Stimulated activated naive CD4-positive, alpha-beta T cell (primary cell): ENCODE data around the gene MAP3K3.

Experiments used
- DNase-seq, 6 experiments: peaks; one replicate each; lab custom pipeline; 2025; lab: John Stamatoyannopoulos, UW

The MAP3K3 gene

GRCh38 chr17:63621684-63622573 is at the start of gene MAP3K3:
Gene MAP3K3, plus strand, starts transcription at chr17:63622417. Its CDS starts 343 bp downstream, at chr17:63622760.
- DNase-seq, result peak; percentile 92 to 99 (median 97)

DNA sequence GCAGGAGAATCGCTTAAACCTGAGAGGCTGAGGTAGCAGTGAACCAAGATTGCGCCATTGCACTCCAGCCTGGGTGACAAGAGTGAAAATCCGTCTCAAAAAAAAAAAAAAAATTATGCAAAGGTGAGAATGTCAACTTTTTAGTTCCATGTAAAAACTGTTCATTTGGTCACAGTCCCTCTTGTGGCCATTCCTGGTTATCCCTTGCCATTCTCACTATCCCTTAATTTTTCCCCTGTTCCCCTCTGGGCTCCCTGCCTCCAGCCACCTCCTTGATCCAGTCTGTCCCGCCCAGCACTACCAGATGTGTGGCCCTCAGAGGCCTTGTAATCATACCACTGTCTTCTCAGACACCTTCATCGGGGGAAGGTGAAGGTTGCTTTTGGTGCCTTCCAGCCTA is 48.6 kb upstream of the MAP3K3 start:
- DNase-seq, result no peak

GRCh38 chr17:63578027-63578768 is 44.0 kb upstream of the MAP3K3 start:
- DNase-seq, result no peak

DNA sequence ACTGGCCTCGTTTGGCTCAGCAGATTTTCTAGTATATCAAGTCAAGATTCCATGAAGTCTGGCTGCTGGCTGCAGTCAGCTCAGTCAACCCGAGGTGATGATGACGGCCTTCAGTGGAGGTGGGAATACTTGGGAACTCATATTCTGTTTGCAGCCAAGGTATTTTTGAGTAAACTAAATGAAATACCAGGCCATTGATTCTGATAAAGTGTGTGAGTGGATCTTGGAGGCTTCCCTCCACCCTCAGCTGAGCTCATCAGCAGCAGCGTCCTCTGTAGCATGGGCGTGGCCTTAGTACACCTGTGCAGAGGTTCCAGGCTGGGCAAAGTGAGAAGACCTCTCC is 43.5 kb upstream of the MAP3K3 start:
- DNase-seq, result no peak

DNA sequence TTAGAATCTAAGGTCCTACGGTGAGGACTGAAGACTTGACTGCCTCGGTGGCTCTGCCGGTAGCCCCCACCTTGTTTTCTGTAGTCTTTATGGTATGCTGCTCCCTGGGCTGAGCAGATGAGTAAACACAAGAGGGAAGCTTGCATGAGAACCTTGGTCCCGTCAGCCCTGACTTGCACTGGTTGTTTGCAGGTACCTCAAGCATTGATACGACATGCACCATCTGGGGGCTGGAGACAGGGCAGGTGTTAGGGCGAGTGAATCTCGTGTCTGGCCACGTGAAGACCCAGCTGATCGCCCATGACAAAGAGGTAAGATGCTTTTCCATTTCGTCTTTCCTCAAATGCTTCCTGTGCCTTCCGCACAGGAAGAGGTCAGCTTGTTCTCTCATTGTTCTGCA is 42.6 kb upstream of the MAP3K3 start:
- DNase-seq, result no peak

DNA sequence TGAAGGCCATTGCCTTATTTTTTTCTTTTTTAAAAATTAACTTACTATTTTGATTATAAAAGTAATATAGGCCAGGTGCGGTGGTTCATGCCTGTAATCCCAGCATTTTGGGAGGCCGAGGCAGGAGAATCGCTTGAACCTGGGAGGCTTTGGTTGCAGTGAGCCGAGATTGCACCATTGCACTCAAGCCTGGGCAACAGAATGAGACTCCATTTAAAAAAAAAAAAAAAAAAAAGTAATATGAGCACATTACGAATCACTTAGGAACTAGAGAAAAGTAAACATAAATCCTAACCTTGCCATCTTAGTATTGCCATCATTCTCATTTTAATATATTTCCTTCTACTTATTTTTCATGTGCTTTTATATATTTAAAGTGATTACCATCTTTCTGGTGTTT is 34.4 kb upstream of the MAP3K3 start:
- no peak for DNase-seq

GRCh38 chr17:63588797-63589196 is 33.4 kb upstream of the MAP3K3 start:
- DNase-seq, result no peak

DNA sequence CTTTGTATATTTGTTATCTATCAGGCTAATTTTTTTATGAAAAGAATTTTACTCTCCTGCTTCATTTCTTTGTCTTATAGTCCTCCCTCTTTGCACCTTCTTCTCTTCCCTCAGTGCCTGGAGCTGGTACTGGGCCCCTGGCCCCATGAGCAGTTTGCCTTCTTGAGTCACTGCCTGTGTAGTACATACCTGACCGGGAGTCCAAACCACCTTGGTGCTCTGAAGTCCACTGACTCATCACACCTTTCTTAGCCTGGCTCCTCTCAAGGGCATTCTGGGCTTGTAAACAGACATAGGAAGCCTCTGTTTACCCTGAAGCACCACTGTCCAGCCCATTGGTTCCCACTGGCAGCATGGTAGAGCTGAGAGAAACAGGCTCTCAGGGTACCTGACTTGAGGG is 32.6 kb upstream of the MAP3K3 start:
- no peak for DNase-seq

DNA sequence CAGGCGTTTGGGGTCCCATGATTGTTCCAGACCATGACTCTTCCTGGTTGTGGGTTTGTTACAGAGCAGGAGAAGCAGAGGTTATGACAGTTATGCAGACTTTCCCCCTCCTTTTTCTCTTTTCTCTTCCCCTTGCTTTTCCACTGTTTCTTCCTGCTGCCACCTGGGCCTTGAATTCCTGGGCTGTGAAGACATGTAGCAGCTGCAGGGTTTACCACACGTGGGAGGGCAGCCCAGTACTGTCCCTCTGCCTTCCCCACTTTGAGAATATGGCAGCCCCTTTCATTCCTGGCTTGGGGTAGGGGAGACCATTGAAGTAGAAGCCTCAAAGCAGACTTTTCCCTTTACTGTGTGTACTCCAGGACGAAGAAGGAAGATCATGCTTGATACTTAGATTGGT is 29.4 kb upstream of the MAP3K3 start:
- DNase-seq, result no peak

GRCh38 chr17:63595132-63595531 is 27.1 kb upstream of the MAP3K3 start:
- DNase-seq, result no peak

GRCh38 chr17:63596856-63597586 is 25.2 kb upstream of the MAP3K3 start:
- no peak for DNase-seq

DNA sequence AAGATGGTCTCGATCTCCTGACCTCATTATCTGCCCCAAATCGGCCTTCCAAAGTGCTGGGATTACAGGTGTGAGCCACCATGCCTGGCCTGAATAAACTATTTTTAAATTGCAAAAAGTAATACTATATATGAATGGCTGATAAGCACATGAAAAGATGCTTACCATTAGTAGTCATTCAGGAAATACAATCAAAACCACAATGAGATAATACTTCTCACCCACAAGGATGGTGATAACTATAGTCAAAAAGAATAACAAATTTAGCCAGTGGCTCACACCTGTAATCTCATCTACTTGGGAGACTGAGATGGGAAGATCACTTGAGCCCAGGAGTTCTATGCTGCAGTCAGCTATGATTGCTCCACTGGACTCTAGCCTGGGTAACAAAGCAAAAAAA is 23.9 kb upstream of the MAP3K3 start:
- no peak for DNase-seq

DNA sequence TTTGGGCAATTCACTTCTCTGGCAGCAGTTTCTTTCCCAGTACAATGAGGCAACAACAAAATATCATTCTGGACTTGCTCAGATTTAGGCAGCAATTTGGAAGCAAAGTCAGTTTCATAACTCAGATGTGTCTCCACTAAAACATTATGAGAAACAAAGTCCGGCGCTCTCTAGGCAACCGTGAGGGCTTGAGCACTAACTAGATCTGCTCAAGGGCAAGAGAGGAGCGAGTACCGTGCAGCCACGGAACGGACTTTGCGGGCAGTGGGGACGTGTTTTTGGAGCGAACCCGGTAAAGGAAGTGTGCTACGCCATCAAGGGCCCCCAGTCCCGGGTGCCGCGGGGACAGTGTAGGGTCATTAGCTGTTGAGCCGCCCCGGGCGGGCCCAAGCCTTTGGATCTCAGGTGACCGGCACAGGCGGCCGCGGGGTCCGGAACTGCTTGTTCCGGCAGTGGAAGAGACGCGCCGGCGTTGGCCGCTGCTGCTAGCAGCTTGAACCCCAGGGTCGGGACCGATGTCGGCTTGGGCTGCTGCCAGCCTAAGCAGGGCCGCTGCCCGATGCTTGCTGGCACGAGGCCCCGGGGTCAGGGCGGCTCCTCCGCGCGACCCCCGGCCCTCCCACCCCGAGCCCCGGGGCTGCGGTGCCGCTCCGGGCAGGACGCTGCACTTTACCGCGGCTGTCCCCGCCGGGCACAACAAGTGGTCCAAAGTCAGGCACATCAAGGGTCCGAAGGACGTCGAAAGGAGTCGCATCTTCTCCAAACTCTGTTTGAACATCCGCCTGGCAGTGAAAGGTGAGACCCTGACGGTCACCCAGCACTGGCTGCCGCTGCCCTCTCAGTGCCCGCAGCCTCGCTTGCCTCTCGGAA is 21.4 kb upstream of the MAP3K3 start, which contains the start of gene TACO1:
TSS of gene TACO1 (plus strand) at position 327 of the 870 bp plus-strand sequence. CDS start at position 516, 189 bp downstream.
- peak; percentile 39 to 82 (median 58) for DNase-seq

- peak in 1 of 6 experiments; percentile 26 for DNase-seq
These were observed 20.5 kb upstream of the MAP3K3 start for GRCh38 chr17:63601439-63602371.

DNA sequence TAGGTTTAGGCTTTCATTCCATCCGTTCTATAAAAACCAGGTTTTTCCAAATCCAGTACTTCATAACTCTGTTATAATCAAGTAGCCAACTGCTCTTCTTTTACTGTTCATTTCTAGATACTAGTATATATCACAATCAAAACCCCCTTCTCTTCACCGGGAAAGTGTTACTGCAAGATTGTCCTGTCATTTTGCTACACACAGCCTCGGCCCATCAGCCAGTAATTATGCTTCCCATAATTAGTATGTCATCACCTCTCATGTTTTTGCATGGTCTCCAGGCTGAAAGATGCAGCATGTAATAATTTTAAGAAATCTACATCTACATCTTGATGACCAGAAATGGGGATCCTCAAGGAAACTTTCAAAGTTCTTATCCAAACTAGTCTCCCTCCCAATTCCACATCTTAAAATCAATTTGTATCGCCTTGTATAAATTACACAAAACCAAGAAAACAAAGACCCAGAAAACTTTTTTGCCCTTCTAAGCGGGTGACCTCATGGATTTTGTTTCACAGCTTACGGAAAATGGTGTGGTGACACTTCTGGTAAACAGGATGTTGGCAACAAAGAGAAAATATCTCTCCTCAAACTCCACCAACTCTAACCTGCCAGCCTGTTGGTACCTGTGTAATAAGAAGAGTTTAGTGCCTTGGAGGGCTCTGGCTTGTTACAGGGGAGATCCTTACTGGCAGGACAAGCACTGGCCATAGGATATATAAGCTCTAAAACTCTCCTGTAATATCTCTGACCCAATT is 12.2 kb upstream of the MAP3K3 start:
- peak in 3 of 6 experiments; percentile 28 to 49 (median 47) for DNase-seq

DNA sequence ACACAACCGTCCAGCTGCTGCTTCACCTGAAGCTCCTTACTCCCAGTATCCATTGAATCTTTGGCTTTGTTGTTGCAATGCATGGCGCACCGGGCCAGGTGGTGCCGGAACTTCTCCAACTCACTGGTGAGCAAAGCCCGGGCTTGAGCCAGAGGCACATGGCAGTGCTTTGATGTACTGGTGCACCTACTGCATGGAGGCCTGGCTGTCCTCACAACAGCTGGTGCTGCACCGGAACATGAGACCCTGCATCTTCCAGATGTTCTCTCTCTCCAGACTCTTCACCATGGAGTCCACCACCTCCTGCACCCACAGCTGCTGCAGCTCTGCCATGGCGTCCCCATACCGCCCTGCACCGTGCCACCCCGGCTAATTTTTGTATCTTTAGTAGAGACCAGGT is 11.4 kb upstream of the MAP3K3 start:
- no peak for DNase-seq

DNA sequence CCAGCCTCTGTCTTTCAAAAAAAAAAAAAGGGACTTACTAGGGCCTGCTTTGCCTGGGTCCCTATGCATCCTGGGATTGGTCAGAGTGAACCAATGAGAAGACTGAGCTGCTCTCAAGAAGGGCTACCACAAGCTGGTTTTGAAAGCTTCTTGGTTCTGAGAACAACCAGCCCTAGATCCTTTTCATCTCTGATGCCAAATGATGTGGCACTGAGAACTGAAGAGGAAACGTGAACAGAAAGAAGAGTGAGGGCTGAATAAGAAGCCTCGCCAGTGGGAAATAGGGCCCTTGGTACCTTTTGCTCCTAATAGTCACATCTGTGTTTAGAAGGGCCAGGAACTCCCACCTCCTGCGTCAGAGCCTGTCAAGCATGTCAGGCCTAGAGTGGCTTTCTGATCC is 10.9 kb upstream of the MAP3K3 start:
- peak in 2 of 6 experiments; percentile 21 to 41 for DNase-seq

GRCh38 chr17:63613663-63614062 is 8.6 kb upstream of the MAP3K3 start:
- no peak for DNase-seq

DNA sequence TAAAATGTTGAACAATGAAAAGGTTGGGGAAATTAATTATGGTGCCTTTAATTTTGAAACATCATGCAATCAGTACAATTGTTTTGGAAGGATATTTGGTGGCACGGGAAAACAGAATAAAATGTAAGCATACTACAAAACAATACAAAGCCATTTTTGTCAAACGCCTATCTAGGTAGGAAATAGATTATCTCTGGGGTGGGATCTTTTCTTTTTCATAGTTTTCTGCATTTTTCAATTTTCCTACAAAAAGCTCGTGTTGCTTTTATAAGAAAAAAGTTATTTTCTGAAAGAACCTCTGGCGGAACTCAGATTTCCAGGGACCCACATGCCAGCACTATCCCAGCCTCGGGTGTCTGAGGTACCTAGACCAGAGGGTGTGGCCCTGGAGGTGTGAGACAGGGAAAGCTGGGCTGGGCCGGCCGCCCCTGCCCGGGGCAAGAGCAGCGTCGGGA is 961 bp upstream of the MAP3K3 start:
- peak in 1 of 6 experiments; percentile 38 for DNase-seq
